Mesothelial cell of epicardium (in vitro differentiated cells): ENCODE results near the gene DAZAP2. TPM values are rescaled to one million over a fixed set of nuclear protein-coding genes. Genes with fewer than 3 reads are reported as not detected.

Source experiments
- DNase-seq, 2 experiments: peaks; one replicate each; pipeline ENCODE4 v3.0.0; 2021; ENCODE audit warnings: low spot score in 2 of 2; ENCODE audit not compliant: unreplicated experiment in 2 of 2
- H3K27ac Mint-ChIP-seq: 2 replicates; pipeline ENCODE4 v1.8.0; 2021; ENCODE audit warnings: mixed read lengths
- H3K27me3 Mint-ChIP-seq: 2 replicates; pipeline ENCODE4 v1.8.0; 2021; ENCODE audit warnings: low read depth, mixed read lengths
- H3K36me3 Mint-ChIP-seq: 2 replicates; pipeline ENCODE4 v1.8.0; 2021; ENCODE audit warnings: mixed read lengths
- H3K4me1 Mint-ChIP-seq: 2 replicates; pipeline ENCODE4 v1.8.0; 2021; ENCODE audit warnings: mixed read lengths
- H3K4me3 Mint-ChIP-seq: 2 replicates; pipeline ENCODE4 v1.8.0; 2021; ENCODE audit warnings: mild to moderate bottlenecking, moderate library complexity, mixed read lengths
- H3K9me3 Mint-ChIP-seq: 2 replicates; pipeline ENCODE4 v1.8.0; 2021; ENCODE audit warnings: mixed read lengths
- CTCF ChIP-seq: fragments of 200-600 bp; sonication (generic); IDR thresholded peaks from one replicate; pipeline ENCODE4 v1.5.0; 2021; ENCODE audit warnings: antibody characterized with exemption; ENCODE audit not compliant: unreplicated experiment
- total RNA-seq: library from RNA; stranded (reverse); gene quantifications from 3 replicates; pipeline ENCODE4 v1.2.1, GENCODE V29; 2021

DAZAP2 gene
- total RNA-seq, 1 donor from 2014 or later, result 101 TPM

- Mint-ChIP-seq H3K4me3 (no peak overlapping the region), H3K4me1 (no peaks in the 10 kb centered on the region), H3K27ac (no peak overlapping the region), H3K36me3 (no peaks in the 10 kb centered on the region), H3K27me3 (no peaks in the 10 kb centered on the region), H3K9me3 (no peaks in the 10 kb centered on the region)
- no peak for TF ChIP-seq CTCF
- DNase-seq, result no peak
Measured at GRCh38 chr12:51200156-51200555, 38.5 kb upstream of the DAZAP2 start.

DNA sequence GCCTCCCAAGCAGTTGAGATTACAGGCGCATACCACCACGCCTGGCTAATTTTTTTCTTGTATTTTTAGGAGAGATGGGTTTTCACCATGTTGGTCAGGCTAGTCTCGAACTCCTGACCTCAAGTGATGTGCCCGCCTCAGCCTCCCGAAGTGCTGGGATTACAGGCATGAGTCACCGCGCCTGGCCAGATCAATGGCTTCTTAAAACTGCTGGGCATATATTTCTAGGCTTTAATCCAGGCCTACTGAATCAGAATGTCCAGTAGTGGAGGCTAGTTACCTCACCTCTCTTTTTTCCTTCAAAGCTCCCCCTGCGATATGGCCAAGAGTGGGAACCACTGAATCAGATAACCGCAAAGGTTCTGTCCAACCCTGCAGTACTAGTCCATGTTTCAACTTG, 37.8 kb upstream of the DAZAP2 start:
- TF ChIP-seq CTCF, result no peak
- Mint-ChIP-seq H3K36me3 (no peaks in the 10 kb centered on the region), H3K27me3 (no peaks in the 10 kb centered on the region), H3K9me3 (no peaks in the 10 kb centered on the region), H3K4me3 (no peak overlapping the region), H3K27ac (no peak overlapping the region), H3K4me1 (no peaks in the 10 kb centered on the region)
- no peak for DNase-seq

DNA sequence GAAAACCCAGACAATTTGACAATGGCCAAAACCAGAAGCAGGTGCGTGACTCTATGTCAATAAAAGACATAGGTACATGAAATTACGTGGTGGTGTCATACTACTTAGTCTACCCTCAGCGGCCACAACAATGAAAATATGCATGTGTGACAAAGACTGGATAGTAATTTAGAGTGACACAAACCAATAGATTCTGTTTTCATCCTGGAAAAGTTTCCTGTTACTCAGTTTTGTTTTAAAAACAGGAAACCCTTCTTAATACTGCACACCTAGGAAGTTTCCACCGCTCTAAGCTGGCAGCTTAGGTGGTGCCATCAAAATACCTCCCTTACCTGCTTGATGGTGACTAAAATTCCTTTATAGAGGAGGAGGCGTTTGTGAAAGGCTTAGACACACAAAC, 35.9 kb upstream of the DAZAP2 start:
- no peak for TF ChIP-seq CTCF
- no peaks in the 10 kb centered on the region for H3K9me3 Mint-ChIP-seq
- H3K27me3 Mint-ChIP-seq, result no peaks in the 10 kb centered on the region
- H3K4me1 Mint-ChIP-seq, result no peaks in the 10 kb centered on the region
- no peak overlapping the region for H3K27ac Mint-ChIP-seq
- no peak for DNase-seq
- no peak overlapping the region for H3K4me3 Mint-ChIP-seq
- H3K36me3 Mint-ChIP-seq, result no peaks in the 10 kb centered on the region

DNA sequence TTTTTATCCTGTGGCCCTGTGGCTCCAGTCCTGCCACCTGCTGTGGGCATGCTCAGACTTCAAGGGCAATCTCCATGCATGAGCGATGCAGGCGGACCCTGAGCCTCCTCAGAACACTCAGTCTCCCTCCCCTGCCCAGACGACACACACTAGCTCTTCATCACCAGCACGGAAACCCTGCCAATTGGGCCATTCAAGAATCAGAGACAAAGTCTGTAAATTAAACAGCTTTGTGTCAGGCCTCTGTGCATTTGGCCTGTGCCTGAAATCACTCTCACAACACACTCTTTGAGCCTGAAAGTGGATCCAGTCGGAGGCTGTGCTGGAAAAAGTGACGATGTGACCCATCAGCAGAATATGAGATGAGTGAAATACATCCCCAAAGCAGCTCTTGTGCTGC, 33.3 kb upstream of the DAZAP2 start:
- Mint-ChIP-seq H3K27me3 (no peaks in the 10 kb centered on the region), H3K4me1 (no peaks in the 10 kb centered on the region), H3K27ac (no peak overlapping the region), H3K36me3 (no peaks in the 10 kb centered on the region), H3K9me3 (no peaks in the 10 kb centered on the region), H3K4me3 (no peak overlapping the region)
- no peak for TF ChIP-seq CTCF
- no peak for DNase-seq

DNA sequence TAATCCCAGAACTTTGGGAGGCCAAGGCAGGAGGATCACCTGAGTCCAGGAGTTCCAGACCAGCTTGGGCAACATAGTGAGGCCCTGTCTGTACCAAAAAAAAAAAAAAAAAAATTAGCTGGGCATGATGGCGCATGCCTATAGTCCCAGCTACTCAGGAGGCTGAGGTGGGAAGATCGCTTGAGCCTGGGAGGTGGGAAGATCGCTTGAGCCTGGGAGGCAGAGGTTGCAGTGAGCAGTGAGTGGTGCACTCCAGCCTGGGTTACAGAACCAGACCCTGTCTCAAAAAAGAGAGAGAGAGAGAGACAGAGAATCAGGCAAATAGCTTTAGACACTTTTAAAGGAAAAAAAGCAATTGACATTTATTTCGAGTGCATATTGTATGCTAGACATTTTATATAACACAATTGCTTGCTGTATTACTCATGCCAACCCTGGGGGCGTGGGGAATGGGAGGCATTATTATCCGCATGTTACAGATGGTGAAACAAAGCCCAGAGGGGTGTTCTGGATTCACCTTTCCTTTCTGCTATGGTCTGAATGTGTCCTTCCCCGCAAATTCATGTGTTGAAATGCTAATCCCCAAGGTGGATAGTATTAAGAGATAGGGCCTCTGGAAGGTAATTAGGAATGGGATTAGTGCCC, 30.5 kb upstream of the DAZAP2 start:
- no peak overlapping the region for H3K27ac Mint-ChIP-seq
- no peak overlapping the region for H3K4me3 Mint-ChIP-seq
- H3K9me3 Mint-ChIP-seq, result no peaks in the 10 kb centered on the region
- H3K27me3 Mint-ChIP-seq, result no peaks in the 10 kb centered on the region
- no peaks in the 10 kb centered on the region for H3K36me3 Mint-ChIP-seq
- no peak for TF ChIP-seq CTCF
- no peak for DNase-seq
- H3K4me1 Mint-ChIP-seq, result no peaks in the 10 kb centered on the region

- H3K4me1 Mint-ChIP-seq, result no peaks in the 10 kb centered on the region
- no peak overlapping the region for H3K4me3 Mint-ChIP-seq
Measured at GRCh38 chr12:51209259-51209658, 29.4 kb upstream of the DAZAP2 start.

More at GRCh38 chr12:51209259-51209658, 29.4 kb upstream of the DAZAP2 start:
- Mint-ChIP-seq H3K9me3 (no peaks in the 10 kb centered on the region), H3K27ac (no peak overlapping the region), H3K36me3 (no peaks in the 10 kb centered on the region), H3K27me3 (no peaks in the 10 kb centered on the region)
- no peak for DNase-seq
- no peak for TF ChIP-seq CTCF
